Measurements from ENCODE around the gene TNIK.

Gene TNIK
- total RNA-seq, result 102 to 181 (median 126) reads per million in 4 experiments

DNA sequence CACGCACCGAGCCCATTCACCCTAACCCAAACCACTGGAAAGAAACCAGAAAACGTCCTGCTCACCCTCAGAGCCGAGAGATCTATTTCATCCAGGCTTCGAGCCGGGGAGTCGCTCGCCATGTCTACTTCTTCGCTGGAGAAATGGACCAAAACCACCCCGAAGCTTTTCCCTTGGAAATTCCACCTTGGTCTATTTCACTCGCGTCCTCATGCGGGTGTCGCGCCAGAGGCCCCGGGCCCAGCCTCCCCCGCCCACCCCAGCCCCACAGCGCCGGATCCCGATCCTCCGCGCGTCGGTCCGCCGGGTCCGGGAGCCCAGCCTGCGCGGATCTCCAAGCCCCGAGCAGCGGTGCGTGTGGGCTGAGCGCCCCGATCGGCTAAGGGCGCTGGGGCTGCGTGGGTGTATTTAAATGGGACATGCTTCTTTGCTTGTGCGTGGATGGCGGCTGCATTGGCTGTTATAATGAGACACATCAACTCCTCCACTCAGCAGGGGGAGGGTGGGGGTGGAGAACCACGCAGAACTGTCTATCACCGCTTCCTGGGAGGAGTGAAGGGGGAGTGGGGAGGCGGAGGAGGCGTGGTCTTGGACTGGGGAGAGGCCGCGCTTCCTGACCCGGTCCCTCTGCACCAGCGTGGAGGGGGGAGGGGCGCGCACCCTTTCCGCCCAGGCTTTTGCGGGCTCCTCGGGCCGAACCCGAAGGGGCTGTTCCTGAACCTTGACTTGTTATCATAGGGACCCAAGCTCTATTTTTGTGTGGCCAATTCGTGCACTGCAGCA is at the start of gene TNIK:
TSS of gene TNIK (minus strand) at position 464 of the 783 bp plus-strand sequence. CDS start at position 122, 342 bp downstream.
- DNase-seq, result peak; percentile 90

DNA sequence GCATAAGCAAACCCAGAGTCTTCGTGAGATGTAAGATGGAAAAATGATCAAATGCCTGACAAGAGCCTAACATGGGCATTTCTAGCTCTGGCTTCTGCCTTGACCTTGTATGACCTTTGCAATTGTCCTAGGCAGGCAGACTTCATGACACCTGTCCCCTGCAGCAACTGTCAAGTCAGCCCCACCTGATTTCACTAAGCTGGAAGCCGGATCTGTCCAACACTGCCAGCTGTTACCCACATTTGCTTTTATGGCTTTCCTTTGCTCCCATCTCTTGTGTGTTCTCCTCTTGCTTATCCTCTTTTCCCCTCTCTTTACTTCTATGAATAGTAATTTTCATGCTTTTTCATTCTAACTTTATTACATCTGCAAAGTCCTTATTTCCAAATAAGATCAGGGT is 48.5 kb upstream of the TNIK start:
- no peak for DNase-seq

DNA sequence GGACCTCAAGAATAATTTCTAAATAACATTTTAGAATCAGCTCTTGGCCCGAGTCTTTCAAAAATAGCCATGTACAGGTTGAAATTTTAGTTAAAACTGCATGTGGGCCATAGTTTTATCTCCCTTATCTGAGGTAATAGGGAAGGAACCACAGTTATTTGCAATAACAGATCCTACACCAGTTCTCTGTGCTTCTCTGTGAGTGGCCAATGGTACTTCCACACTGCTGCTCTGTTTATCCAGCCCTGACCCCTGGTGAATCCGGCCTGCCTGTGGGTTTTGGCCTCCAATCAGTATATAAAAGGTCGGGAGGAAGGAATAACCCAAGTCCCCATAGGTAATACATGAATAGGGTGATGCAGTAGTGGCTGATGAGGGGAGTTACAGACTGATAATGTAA is 48.0 kb upstream of the TNIK start:
- no peak for DNase-seq

DNA sequence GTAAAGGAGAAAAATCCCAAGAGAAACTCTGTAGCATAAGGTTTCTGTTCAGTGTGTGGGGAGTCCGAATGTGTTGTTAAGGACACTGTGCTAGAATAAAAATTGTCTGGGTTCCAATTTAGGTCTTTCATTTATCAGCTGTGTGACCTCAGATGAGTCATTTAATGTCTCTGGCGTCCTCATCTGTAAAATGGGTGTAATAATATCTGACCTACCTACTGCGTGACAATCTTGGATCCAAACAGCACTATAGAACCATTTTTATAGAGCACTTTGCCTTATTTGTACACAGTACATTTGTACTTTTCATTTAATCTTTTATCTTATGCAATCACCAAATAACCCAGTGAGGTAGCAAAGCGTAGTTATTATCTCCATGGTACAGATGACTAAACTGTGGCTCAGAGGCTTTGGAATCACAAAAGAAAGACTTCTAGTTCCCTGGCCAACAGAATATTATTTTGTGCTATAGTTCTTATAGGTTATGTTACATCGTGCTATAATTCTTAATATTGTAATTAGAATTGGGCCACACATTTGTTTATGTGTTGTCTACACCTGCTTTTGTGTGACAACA is 46.6 kb upstream of the TNIK start:
- DNase-seq, result no peak

GRCh38 chr3:171505822-171506333 is 45.7 kb upstream of the TNIK start:
- DNase-seq, result no peak

DNA sequence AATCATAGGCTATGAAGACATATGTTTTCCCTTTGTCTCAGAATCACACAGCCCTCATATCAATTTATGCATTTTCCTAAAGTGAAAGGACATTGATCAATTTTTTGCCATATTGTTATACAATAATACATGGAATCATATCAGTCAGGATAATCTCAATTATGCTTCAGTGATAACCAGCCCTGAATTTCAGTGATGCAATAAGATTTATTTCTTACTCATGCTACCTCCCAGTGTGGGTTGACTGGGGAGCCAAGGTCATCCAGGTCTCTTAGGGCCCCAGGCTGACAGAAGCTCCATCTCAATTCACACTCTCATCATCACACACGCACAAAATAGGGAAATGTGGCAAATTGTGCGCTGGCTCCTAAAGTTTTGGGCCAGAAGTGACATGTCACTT is 44.2 kb upstream of the TNIK start:
- no peak for DNase-seq

DNA sequence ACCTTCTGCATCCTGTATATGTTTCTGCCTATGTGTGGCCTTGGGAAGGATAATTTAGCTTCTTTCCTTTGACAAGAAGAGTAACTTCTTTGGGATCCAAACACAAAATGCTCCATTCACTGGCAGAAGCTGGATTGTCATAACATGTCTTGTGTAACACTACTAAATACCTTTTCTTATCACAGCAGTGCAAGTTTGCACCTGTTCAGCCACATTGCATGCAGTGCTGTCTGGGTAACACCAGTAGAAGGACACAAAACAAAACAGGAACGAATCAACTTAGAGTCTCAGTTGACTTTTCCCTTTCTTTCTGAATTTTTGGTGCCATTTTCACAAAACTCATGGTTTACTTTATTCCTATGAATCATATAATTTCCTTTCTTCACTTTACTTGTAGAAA is 43.6 kb upstream of the TNIK start:
- no peak for DNase-seq

DNA sequence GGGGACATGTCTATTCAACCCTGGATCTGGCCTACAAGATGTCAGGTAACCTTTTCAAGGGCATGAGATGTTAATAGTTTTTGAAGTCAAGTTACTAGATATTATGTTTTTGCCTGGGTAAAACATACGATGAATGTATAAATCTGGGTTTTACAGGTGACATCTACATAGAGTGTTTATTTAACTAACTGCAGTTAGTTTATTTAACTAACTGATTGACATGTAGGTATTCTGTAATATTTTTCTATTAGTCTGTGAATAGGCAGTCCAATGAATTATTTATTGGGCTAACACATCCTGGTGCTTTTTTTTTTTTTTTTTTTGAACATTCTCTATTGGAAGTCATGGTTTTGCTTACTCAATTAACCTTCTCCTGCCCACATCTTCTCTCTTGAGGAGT is 38.7 kb upstream of the TNIK start:
- DNase-seq, result no peak

- no peak for DNase-seq
Observed at GRCh38 chr3:171497468-171497867, 37.3 kb upstream of the TNIK start.

- no peak for DNase-seq
Observed at GRCh38 chr3:171495413-171495812, 35.2 kb upstream of the TNIK start.

DNA sequence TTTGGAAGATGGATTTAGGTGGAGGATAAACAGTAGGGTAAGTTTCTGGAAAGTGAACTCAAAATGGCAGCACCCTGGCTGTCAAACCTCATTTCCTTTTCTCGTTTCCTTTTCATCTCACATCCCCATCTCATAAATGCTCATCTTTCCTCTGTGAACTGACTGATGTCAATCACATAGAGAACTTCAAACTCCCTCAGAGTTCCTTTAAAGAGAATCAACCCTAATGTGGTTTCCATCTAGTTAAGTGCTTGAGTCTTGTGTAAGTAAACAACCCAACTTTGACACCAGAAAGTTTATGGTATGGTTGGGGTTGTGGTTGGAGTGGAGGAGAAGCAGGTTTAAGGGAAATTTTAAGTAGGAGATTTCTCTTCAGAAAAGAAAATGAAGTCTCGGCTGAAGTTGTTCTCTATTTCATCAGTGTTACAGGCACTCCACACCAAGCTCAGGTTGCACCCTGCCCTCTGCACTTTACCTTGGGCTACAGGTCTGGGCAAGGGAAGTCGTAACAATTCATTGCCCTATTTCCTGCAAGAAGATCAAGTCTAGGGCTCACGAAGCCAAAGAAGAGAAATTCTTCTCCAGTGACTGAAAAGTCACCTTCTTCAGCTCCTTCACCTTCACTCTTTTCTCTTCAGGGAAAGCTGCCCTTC is 34.4 kb upstream of the TNIK start:
- no peak for DNase-seq

DNA sequence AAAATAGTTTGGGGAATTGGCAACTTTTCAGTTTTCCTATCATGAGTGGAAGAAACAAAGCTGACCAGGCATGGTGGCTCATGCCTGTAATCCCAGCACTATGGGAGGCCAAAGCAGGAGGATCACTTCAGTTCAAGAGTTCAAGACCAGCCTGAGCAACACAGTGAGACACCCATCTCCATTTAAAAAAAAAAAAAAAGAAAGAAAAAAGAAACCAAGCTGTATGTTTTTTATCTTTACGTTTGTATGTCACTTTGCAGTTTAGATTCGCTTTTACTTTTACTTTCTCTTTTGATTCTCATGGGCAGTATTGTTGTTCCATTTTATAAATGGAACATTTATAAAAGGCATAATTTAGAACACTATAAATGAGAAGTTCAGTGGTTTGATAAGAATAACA is 31.2 kb upstream of the TNIK start:
- no peak for DNase-seq

DNA sequence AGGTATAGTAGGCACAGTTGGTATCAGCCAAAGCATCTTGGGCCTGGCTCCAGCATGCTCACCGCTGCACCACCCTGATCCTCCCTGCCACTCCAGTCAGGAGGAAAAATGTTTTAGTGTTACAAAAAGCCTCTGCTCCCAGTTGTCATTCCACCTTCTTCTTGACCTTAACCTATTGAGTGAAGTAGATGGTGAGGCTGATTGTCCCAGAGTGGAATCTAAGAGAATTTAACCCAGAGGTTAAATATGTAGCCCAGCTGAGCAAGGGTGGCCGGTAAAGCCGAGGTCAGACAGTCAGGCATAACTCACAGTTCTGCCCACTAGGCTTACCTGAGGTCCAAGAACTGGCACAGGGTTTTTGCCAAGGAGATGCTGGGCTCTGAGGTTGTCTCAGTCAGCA is 30.7 kb upstream of the TNIK start:
- DNase-seq, result no peak

DNA sequence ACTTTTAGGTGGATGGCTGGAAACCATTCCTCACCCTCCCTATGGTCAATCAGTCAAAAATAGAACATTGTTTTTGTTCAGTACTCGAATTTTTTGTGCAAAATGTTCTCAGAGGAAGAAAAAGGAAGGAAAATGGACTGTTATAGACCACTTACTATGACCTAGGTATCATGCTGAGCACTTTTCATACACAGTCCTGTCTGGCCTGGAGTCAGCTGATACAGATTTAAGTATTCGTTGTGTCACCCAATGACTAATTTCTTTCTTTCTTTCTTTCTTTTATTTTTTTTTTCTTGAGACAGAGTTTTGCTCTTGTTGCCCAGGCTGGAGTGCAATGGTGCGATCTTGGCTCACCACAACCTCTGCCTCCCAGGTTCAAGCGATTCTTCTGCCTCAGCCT is 29.1 kb upstream of the TNIK start:
- DNase-seq, result no peak

GRCh38 chr3:171488479-171488878 is 28.3 kb upstream of the TNIK start:
- no peak for DNase-seq

GRCh38 chr3:171487382-171487781 is 27.2 kb upstream of the TNIK start:
- no peak for DNase-seq

DNA sequence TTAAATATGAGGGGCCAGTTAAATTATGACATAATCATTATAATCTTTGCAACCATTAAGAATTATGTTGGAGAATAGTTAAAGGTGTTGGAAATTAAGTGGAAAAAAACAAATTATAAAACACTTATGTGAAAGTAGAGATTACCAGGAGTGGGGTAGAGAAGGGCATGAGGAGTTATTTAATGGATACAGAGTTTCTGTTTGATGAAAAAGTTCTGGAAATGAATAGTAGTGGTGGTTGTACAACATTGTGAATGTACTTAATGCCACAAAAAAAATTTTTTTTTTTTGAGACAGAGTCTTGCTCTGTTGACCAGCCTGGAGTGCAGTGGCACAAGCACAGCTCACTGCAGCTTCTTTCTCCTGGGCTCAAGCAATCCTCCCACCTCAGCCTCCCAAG is 25.1 kb upstream of the TNIK start:
- no peak for DNase-seq

DNA sequence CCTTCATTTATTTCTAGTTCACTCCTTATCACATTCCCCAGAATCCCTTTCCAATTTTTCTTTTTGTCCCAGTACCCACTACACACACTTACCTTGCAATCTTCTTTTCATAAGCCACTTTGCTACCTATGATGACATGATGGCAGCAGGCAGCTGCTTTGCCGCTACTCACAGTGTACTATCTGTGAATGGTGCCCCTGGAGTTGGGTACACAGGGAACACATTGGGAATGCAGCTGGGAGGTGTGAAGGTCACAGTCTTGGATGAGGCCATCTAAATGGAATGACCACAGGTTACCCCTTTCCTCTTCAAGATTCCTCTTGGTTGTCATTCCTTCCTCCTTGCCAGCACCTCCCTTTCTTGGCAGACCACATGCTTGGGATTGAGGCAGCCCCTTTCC is 20.8 kb upstream of the TNIK start:
- no peak for DNase-seq

DNA sequence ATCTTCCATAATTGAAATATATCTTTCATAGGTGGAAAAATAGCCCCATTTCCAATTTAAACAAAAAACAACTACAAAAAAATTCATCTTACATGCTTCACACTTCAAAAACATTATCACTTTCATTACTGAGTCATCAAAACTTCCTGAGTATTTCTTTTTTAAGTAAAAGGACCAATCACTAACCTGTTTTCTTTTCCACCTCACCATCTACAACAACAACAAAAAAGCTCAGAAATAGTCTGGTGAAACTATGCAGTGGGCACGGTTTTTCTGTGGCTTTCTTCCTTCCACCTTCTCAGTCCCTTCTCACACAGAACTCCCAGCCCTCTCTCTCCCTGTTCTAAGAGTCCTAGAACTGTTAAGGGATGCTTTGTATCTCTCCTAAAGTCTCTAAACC is 20.3 kb upstream of the TNIK start:
- no peak for DNase-seq

DNA sequence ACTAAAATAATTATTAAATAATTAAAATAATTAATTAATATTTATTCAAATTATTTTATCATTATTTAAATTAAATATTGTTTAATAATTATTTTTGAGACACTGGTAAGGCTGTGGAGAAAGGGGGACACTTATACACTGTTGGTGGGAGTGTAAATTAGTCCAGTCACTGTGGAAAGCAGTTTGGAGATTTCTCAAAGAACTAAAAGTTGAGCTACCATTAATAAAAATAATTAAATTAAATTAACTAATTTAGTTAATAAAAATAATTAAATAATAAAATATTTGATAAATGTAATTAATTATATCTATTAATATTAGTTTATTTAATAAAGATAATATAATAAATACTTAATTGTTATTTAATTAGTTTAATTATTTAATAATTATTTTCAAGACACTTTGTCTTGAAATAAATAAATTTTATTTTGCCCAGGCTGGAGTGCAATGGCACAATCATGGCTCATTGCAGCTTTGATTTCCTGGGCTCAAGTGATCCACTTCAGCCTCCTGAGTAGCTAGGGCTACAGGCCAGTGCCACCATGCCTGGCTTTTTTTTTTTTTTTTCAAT is 16.4 kb upstream of the TNIK start:
- no peak for DNase-seq

GRCh38 chr3:171472552-171472951 is 12.3 kb upstream of the TNIK start:
- no peak for DNase-seq

GRCh38 chr3:171470714-171471227 is 10.6 kb upstream of the TNIK start:
- DNase-seq, result no peak

DNA sequence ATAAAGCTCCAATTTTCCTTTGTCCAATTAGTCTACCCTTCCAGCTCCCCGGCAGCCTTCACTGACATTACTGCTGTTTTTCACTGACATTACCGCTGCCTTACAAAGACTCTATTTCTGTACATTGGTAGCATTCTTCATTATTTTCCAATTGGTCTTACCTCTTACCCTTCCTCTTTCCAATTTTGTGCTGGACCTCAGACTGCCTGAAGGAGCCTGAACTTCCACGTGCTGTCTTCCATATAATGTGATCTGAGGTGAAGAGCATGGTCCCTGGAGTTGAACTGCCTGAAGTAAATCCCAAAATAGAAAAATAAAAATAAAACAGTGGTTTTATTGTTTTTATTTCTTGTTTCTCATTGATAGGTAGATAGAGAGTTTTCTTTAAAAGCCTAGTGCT is 9.2 kb upstream of the TNIK start:
- DNase-seq, result no peak

All from effector CD8-positive, alpha-beta T cell (primary cell).